ENCODE measurements around the gene JAKMIP1.

JAKMIP1 gene

DNA sequence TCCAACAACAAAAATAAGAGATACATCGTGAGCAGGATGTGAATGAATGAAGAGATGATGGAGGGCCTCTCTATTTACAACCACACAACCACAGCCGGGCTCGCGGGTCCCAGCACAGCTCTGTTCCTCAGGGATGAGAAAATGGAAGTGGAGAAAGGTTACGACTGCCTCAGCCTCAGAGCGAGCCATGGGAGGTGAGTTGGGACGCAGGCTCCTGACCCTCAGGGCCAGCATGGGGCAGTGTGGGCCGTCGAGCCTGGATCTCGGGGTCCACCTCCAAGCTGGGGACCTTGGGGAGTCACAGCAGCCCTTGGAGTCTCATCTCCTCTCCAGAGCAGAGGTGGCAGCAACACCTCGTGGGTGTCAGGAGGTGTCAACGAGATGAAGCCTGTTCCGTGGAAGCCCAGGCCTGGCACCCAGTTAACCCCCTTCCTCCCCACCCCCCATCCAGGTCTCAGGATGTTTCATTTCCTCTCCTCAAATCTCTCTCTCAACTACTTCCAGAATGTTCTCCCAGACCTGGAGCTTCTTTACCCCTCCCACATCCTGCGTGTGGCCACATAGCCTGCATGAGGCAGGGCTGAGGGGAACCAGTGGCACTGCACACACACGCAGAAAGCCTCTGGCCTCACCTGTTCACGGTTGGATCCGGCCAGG, 208.1 kb downstream of the JAKMIP1 start:
- no peak for DNase-seq (ENCODE audit: low read depth)
- H3K4me3 ChIP-seq (ENCODE audit: low read depth, low read length): no peak overlapping the region

DNA sequence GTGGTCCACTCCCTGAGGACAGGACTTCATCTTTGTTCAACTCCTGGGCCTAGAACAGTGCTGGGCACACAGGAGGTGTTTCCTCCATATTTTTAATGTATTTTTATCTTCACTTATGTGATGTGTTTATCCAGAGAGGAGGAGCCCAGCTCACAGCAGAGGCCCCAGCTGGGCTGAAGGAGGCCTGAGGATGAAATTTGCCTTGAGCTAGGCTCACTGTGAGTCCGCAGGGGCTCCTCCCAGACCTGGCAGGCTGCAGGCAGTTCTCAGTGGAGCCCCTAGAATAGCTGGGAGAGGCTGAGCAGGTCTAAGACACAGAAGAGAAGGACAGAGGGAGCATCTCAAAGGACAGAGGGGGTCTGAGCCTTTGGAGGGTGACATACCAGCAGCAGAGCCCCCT, 208.9 kb downstream of the JAKMIP1 start:
- no peak overlapping the region for H3K4me3 ChIP-seq (ENCODE audit: low read depth, low read length)
- DNase-seq (ENCODE audit: low read depth): no peak

DNA sequence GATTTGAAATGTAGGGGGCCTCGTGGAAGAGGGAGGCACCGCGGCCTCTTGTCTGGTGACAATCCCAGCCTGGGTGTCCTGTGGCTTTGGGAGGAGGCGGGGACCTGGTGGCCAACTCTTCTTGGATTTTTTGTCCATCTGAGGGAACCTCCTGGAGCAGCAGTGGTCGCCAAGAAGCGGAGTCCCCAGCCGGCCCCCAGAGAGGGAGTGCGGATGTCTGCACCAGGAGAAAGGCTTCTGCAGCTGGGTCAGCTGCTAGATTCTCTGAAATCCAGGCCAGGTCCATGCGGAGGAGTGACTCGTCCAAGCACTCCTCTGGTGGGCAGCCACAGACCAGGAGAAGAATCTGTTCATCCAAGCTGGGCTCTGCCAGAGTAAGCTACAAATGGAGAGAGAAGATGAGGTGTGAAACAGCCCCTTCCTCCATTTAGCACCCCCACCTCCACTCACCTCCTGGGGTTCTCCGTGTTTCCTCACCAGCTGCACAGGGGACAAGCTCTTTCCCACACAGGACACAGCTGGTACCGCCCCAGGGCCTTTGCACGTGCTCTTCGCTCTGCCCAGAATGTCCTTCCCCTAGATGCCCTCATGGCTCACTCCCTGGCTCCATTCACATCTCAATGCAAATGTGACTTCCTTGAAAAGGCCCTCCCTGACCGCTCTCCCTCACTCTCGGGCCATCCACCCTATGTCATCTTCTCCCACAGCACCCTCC, 209.7 kb downstream of the JAKMIP1 start:
- no peak overlapping the region for H3K4me3 ChIP-seq (ENCODE audit: low read depth, low read length)
- no peak for DNase-seq (ENCODE audit: low read depth)

DNA sequence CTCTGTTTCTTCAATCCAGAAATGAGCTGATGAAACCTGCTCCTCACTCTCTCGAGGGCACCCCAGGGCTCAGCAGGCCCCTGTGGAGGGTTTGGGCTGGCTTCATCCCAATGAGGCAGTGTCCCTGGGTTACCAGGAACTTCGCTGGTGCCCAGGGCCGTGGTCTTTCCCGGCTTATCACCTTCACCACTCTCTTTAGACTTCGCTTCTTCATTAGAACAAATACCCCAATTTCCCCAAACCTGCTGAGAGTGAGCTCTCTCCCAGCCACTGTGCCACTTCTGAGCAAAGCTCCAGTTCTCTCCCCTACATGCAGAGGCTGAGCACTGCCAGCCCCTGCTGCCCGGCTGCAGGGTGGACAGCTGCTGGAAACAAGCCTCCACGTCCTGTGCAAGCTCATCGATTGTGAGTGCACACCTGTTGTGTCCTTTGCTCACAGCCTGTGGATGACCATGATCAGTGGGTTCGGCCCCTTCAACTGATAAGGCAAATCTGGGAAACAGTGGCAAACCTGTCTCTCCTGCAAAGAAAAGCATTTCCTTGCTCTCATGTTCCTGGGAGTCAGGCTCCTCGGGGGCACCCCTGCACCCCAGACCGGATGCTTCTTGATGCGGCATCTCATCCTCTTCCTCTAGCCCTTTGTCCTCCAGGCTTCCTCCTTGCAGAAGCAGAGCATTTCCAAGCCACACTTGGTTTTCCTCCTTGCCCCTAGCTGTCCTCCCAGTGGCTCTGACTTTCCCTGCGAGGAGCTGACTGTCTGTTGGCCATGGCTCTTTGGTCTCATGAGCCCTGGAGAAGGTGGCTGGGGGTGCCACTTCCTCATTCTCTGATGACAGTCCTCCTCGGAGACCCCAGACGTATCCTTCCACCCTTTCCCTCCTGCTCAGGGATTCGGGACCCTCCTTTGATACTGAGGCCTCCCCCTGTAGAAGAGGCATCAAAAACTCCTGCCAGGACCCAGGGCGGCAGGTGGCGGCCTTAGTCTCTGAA, 210.8 kb downstream of the JAKMIP1 start:
- H3K4me3 ChIP-seq (ENCODE audit: low read depth, low read length): no peak overlapping the region
- no peak for DNase-seq (ENCODE audit: low read depth)

DNA sequence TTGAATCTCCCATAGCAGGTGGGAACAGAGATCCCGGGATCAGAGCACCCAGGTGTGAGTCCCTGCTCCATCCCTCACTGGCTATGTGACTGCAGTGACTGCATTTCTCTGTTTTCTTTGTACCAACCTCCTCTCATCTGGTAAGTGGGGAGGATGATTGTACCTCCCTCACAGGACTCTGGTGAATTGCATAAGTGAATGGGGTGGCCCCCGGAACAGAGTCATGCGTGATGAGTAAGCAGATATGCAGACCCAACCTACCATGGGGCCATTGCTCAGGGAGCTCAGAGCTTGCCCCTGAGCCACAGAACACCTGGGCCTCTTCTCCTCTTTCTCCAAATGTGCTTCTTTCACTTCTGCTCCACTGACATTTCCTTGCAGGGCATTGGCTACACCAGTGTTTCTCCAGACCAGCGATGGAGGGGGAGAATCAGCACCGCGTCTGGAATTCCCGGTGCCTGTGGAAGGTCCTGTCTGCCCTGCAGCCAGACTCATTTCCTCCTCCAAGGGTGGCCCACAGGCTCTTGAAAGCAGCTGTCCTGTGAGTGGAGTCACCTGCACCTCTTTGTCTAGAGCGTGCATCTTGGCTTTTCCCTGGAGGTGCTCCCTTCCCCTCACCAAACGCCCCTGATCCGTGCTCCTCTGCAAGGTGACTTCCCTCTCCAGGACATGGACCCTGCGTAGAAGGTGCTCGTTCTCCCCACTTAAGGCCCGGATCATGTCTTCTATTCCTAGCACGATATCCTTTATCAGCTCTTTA, 212.1 kb downstream of the JAKMIP1 start:
- no peak overlapping the region for H3K4me3 ChIP-seq (ENCODE audit: low read depth, low read length)
- no peak for DNase-seq (ENCODE audit: low read depth)

DNA sequence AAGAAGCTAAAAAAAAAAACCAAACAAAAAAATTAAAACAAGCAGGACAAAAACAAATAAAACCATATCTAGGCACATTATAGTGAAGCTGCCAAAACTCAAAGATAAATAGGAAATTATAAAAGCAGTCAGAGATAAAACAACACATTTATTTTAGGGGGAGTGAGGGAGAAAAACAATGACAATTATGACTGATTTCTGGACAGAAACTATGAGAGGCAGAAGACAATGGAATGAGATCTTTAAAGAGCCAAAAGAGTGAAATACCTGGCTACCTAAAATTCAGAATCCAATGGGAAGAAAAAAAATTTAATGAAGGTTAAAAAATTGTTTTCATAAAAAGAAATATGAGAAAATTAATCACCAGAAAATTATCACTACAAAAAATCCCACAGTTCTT, 215.5 kb downstream of the JAKMIP1 start:
- H3K4me3 ChIP-seq (ENCODE audit: low read depth, low read length): no peak overlapping the region
- no peak for DNase-seq (ENCODE audit: low read depth)

DNA sequence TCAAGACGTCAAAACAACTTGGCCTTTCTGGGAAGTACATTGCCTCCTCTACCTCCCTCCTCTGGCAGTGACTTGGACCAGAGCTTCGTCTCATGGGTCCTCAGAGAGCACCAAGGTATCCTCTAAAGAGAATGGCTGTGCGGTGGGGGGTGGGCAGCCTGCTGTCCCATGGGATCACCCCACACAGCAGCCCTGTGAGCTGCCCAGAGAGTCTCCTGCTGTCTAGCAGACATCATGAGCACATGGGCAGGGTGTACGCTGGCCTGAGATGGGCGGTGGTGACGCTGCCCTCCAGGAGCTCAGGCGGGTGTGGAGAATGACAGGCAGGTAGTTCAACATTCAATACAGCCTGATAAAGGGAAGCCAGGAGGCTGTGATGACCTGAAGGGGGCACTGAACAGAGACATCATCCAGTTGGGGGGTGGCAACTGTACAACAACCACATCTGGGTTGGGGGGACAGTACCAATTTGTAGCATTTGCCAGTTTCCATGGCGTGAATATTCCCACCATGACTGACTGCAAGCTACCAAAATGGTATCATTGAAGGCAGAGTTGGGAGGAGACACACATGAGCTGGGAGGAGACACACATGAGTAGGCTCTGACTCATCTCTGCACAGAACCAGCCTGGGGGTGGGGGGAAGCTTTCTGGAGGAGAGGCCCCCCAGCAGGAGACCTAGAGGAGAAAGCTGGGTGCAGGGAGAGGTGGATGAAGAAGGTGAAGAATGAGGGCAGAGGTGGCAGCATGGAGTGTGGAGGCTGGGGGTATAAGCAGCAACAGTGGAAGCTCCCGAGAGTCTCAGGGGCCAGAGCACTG, 218.0 kb downstream of the JAKMIP1 start:
- DNase-seq (ENCODE audit: low read depth): no peak
- no peak overlapping the region for H3K4me3 ChIP-seq (ENCODE audit: low read depth, low read length)

DNA sequence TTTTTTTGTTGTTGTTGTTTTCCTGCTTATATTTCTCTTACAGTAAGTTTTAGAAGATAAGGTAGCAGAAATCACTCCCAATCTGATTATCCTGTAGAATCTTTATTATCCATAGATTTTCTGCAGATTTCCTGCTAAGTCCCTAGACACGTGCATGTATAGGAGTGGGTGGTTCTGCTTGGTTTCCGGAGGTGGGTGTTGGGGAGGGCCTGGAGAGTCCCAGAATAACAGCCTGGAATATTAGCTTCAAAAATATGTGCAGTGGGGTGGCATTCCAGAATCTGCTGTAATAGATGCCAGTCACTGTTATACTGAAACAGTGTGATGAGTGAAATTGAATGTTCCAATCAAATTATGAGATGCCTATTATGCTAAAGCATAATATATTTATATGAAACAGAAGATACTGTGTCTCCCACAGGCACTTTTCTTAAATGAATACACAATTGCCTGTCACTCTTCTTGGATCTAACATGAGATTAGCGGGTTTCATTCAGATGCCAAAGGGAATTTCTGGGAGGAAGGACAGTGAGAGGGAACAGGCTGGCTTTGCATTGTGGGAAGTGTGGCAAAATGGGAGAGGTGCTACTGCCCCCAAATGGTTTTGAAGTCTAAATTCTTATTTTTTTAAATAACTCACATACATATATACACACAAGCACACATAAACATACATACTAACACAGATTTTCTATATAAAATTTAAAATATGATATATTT, 219.8 kb downstream of the JAKMIP1 start:
- no peak overlapping the region for H3K4me3 ChIP-seq (ENCODE audit: low read depth, low read length)
- no peak for DNase-seq (ENCODE audit: low read depth)

DNA sequence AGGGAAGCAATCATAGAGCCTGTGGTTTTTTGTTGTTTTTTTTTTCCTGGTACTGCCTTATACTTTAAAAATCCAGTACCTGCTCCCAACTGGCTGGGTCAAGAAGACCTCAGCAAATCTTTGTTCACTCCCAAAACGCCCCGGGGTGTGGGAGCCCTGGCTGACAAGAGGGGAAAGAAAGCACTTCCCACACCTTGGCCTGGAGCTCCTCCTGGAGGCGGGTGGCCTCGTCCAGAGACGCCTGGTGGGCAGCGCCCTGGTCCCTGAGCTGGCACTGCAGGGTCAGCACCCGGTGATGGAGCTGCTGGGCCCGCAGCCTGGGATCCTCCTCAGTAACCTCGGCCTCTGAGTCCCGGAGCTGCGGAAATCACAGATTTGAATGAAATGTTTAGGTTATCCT, 220.4 kb downstream of the JAKMIP1 start:
- no peak for DNase-seq (ENCODE audit: low read depth)
- H3K4me3 ChIP-seq (ENCODE audit: low read depth, low read length): no peak overlapping the region

DNA sequence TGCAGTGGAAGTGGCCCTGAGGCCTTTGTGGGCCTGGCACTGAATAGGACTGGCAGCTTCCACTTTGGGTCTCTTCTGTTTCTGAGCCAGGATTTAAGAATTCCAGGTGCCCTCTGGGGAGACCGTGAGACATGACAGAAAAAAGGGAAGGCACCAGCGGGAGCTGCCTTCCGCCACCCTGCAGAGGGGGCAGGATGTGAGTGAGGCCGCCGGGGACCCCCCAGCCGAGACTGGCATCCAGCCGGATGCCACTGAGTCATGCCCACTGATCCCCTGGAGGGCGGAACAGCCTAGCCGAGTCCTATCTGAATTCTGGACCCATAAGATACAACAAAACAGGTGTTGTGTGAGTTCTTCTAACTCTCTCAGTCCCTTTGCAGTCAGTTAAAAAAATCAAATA, 223.4 kb downstream of the JAKMIP1 start:
- no peak for DNase-seq (ENCODE audit: low read depth)
- H3K4me3 ChIP-seq (ENCODE audit: low read depth, low read length): no peak overlapping the region

DNA sequence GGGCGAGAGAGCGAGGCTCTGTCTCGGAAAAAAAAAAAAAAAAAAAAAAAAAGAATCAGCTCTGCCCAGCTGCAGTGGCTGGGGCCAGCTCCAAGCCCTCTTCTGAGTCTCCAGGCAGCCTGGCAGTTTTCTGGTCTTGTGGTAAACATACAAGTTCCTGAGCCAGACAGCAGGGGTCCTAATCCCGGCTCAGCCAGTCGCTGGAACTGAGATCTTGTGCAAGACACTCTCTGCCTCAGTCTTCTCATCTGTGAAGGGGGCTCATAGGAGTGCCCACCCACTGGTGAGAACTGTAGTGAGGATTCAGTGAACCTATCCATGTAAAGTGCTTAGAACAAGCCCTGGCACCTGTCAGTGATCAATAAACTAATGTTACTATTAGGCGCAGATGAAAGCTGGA, 223.9 kb downstream of the JAKMIP1 start:
- no peak for DNase-seq (ENCODE audit: low read depth)
- H3K4me3 ChIP-seq (ENCODE audit: low read depth, low read length): no peak overlapping the region

Data from skeletal muscle cell (primary cell).